HG03060 (cell line): Measurements from ENCODE around the gene EEFSEC.

Experiments used
- ATAC-seq: cut with Tn5 transposase; IDR thresholded peaks from one replicate; pipeline ENCODE4 v1.9.1; 2021; ENCODE audit warnings: low read depth, moderate number of reproducible peaks; ENCODE audit not compliant: unreplicated experiment

EEFSEC gene

GRCh38 chr3:128153156-128154041 lies at the start of gene EEFSEC:
EEFSEC (plus strand) TSS chr3:128153481; CDS start chr3:128153508, 27 bp downstream.
- peak; percentile 77 for ATAC-seq

DNA sequence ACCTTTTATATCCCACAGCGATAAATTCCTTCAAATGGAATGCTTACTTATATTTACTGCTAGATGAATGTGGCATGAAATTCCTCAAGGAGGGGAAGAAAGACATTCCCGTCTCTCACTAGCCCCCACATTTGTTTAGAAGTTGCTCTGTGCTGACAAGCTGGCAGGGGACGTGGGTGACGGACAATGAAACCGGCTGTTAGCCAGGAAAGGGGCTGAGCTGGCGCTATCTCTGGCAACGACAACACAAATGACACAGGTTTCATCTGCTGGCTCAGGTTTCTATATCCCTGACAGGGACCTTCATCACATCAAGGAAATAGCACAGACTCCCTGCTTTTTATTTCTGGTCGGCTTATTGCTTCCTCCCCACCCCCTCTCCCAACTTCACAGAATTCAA lies 45.4 kb upstream of the EEFSEC start:
- ATAC-seq, result no peak

- no peak for ATAC-seq
These were observed 42.1 kb upstream of the EEFSEC start for GRCh38 chr3:128111147-128111546.

- ATAC-seq, result no peak
These were observed 40.8 kb upstream of the EEFSEC start for GRCh38 chr3:128112357-128112968.

- no peak for ATAC-seq
These were observed 39.2 kb upstream of the EEFSEC start for GRCh38 chr3:128113817-128114794.

GRCh38 chr3:128122013-128122412 lies 31.3 kb upstream of the EEFSEC start:
- ATAC-seq, result no peak

DNA sequence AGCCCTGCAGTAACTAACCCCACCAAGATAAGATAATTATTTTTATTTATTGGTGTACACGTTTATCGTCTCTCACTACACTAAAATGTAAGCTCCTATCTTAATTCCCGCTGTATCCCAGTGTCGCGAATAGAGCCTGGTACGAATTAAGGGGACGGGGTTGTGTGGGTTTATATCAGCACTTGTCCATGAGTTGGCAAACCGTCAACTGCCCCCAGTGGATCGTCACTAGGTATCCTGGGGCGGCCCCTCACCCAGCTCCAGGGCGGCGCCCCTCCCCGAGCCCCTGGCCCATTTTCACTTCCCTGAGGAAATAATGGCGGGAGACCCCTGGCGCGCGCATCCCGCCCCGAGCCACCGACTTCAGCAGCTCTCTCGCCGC lies 30.1 kb upstream of the EEFSEC start:
- ATAC-seq, result no peak

- ATAC-seq, result peak; percentile 93
These were observed 29.5 kb upstream of the EEFSEC start, which contains the start of gene RUVBL1 for GRCh38 chr3:128123538-128124368. RUVBL1 (minus strand) TSS chr3:128123812; CDS start chr3:128123724, 88 bp downstream.

- ATAC-seq, result no peak
These were observed 26.0 kb upstream of the EEFSEC start for GRCh38 chr3:128127236-128127635.

DNA sequence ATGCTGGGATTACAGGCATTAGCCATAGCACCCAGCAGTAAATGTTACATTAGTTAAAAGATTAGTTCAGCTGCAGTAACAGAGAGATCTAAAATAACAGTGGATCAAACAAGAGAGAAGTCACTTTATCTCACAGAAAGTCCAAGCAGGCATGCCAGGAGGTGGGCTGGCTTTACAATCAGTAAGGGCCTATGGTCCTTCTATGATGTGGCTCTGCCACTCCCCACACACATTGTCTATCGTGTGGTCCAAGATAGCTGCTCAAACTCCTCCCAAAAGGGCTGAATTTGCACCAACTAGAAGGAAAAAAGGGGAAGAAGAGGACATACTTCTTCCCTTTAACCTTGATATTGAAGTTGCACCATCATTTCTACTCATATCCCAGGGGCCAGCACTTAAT lies 25.0 kb upstream of the EEFSEC start:
- ATAC-seq, result no peak

- no peak for ATAC-seq
These were observed 21.2 kb upstream of the EEFSEC start for GRCh38 chr3:128131897-128132646.

DNA sequence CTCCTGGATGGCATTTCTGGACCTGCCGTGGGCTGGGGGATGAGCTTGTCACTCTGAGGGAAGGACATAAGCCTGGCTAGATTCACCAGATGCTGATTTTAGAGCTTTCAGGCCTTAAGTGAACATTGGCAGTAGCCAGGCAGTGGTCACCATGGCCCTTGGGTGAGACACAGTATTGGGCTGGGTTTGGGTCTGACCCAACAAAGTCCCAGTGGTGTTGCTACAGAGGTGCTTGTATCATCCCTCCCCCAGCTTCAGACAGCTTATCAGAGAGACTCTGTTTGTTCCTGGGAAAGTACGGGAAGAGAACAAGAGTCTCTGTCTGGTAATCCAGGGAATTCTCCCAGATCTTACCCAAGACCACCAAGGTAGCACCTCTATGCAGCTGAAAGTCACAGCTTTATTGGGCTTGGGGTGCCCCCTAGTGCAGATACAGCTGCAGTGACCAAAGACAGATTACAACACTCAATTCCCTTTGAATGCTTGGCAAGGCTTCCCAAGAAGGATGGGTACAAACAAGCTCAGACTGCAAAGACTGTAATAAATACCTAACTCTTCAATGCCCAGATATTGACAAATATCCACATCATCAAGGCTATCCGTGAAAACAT lies 19.9 kb upstream of the EEFSEC start:
- no peak for ATAC-seq

GRCh38 chr3:128143496-128143895 lies 9.8 kb upstream of the EEFSEC start:
- no peak for ATAC-seq

DNA sequence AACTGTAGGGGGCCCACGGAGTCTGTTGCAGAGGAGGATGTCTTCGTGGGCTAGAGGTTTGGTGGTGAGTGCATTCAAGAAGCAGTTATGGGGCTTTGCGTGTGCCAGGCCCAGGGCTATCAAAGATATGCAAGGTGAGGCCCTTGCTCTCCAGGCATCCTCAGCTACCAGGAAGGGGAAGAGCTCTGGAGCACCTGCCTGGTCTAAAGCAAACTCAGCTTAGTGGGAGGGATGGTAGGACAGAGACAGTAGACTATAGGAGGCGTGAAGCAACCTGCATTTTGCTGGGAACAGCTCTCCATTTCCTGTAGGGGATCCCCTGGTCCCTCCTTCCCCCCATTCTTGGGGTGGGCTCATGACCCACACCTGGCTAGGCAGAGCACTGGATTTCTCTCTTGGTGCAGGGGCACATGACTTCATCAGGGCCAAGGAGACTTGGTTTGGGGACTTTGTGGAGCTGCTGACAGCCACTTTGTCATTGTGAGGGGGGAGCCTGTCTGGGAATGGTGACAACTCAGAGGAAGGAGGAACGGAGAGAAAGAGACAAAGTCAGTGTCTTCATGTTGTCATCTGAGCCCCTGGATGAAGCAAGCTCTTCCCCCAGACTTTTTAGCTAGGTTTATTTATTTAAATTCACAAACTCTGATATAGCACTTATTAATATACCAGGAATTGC lies 8.6 kb upstream of the EEFSEC start:
- ATAC-seq, result no peak

DNA sequence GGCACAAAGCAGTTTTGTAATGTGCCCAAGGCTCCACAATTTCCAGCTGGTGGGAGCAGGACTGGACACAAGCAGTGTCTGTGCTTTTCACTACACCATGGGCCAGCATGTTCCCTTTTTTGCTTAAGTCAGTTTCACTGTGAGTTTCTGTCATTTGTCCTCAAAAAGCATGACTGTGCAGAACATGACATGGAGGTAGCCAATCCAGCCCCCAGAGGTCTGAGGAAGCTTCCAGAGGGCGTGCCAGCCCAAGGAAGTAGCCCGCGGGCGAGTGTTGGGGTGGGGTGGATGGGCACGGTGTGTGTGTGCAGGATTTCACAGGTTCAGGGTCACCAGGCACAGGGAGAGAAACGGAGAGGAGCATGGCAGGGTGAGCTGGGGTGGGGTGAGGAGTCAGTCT lies 8.0 kb upstream of the EEFSEC start:
- no peak for ATAC-seq

DNA sequence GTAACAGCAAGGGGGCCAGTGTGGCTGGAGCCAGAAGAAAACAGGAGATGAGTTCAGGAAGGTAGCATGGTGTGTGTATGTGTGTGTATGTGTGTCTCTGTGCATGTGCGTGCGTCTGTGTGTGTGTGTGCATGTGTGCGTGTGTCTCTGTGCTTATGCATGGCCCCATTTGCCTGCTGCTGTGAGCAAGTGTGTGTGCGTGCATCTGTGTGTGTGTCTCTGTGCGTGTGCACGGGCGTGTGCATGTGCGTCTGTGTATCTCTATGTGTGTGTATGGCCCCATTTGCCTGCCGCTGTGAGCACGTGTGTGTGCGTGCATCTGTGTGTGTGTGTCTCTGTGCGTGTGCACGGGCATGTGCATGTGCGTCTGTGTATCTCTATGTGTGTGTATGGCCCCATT lies 7.1 kb upstream of the EEFSEC start:
- no peak for ATAC-seq

DNA sequence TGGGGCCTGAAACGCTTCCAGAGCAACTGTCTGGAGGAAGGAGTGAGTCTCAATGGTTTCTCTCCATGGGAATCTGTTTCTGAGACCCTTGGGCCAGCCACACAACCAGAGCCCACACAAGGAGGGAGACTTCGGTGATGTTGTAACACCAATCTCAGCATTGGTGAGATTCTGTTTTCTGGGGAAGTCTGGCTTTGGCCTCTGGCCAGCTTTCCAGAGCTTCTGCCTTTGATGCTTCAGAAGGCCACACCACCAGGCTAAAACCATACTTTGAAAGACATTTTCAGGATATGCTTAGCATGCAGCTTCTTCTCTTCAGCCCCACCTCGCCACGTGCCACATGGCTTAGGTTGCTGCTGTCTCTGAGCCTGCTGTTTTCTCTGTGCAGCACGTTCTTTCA lies 3.6 kb upstream of the EEFSEC start:
- no peak for ATAC-seq

DNA sequence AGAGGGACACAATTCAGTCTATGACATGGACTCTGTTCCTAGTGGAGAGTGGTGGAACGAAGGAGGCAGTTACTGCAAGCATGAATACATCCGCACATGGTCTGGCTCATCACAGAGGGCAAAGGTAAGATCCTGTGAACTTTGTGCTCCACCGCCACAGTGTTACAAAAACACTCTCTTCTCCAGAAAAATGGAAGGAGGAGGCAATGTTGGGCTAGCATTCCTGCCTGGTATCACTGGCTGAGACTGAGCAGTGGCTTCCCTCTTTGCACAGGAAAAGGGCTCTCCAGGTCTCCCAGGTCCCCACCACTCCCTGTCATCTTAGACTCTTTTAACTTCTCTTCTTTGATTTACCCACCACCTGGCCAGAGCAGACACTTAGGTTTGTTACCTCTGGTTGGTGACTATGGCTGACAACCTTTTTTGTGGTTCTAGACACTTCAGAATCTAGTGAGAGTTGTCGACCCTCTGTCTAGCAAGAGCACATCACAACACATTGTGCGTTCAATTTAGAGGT lies 1.5 kb upstream of the EEFSEC start:
- no peak for ATAC-seq
